Activated naive CD8-positive, alpha-beta T cell (primary cell): ENCODE measurements around the gene NPHP4.
"Not testable (repeated sequence)": the region's sequence is repeated elsewhere in the genome, so short reads cannot be mapped to it uniquely, and the experiment has no call there.

Experiments used
- H3K27ac Mint-ChIP-seq: one replicate; pipeline ENCODE4 v1.8.0; 2021; ENCODE audit warnings: mixed read lengths
- H3K27me3 Mint-ChIP-seq: one replicate; pipeline ENCODE4 v1.8.0; 2021; ENCODE audit warnings: mixed read lengths
- H3K36me3 Mint-ChIP-seq: one replicate; pipeline ENCODE4 v1.8.0; 2021; ENCODE audit warnings: mixed read lengths
- H3K4me1 Mint-ChIP-seq: one replicate; pipeline ENCODE4 v1.8.0; 2021; ENCODE audit warnings: low read depth, mixed read lengths
- H3K4me3 Mint-ChIP-seq: one replicate; pipeline ENCODE4 v1.8.0; 2021; ENCODE audit warnings: mild to moderate bottlenecking, mixed read lengths
- H3K9me3 Mint-ChIP-seq: one replicate; pipeline ENCODE4 v1.8.0; 2021; ENCODE audit warnings: low read depth, mixed read lengths

The NPHP4 gene

GRCh38 chr1:5895446-5896406 is 96.5 kb downstream of the NPHP4 start:
- Mint-ChIP-seq H3K4me1 (no peaks in the 10 kb centered on the region), H3K27me3 (no peaks in the 10 kb centered on the region), H3K4me3 (no peak overlapping the region), H3K36me3 (peaks cover 18% of the 10 kb centered on the region), H3K27ac (no peak overlapping the region), H3K9me3 (no peaks in the 10 kb centered on the region)

DNA sequence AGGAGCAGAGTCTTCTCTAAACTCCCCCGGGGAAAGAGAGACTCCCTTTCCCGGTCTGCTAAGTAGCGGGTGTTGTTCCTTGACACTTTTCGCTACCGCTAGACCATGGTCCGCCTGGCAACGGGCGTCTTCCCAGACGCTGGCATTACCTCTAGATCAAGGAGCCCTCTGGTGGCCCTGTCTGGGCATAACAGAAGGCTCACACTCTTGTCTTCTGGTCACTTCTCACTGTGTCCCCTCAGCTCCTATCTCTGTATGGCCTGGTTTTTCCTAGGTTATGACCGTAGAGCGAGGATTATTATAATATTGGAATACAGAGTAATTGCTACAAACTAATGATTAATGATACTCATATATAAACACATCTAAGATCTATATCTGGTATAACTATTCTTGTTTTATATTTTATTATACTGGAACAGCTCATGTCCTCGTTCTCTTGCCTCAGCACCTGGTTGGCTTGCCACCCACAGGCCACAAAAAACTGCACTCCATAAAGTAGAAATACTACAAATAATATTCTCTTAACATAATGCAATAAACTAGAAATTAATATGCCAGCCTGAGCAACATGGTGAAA is 98.4 kb downstream of the NPHP4 start:
- not testable (repeated sequence) for H3K27ac Mint-ChIP-seq, H3K27me3 Mint-ChIP-seq, H3K9me3 Mint-ChIP-seq, H3K4me3 Mint-ChIP-seq, H3K4me1 Mint-ChIP-seq
- H3K36me3 Mint-ChIP-seq, result peaks cover 15% of the 10 kb centered on the region

- Mint-ChIP-seq H3K27me3 (no peaks in the 10 kb centered on the region), H3K36me3 (peaks cover 10% of the 10 kb centered on the region), H3K9me3 (no peaks in the 10 kb centered on the region), H3K27ac (no peak overlapping the region), H3K4me1 (no peaks in the 10 kb centered on the region), H3K4me3 (no peak overlapping the region)
These were observed 99.9 kb downstream of the NPHP4 start for GRCh38 chr1:5892329-5892728.

DNA sequence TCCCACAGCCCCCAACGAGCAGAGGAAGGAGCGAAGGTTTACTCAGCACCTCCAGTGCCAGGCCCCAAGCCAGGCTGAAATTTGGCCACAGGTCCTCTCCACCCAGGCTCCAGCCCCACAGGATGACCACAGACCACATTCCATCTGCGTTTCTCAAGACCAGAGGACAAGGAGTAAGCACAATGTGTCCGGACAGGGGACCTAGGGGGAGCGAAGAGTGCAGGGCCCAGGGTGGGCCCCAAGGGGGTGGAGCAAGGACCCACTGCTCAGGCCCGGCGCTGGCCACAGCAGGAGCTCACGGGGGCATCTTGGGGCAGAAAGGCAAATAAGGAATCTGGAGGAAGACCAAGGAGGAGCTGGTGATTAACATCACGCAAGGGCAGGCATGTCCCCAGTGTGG is 100.5 kb downstream of the NPHP4 start:
- H3K4me3 Mint-ChIP-seq, result no peak overlapping the region
- H3K36me3 Mint-ChIP-seq, result peaks cover 10% of the 10 kb centered on the region
- H3K27ac Mint-ChIP-seq, result no peak overlapping the region
- no peaks in the 10 kb centered on the region for H3K9me3 Mint-ChIP-seq
- no peaks in the 10 kb centered on the region for H3K4me1 Mint-ChIP-seq
- H3K27me3 Mint-ChIP-seq, result no peaks in the 10 kb centered on the region

GRCh38 chr1:5891137-5891536 is 101.1 kb downstream of the NPHP4 start:
- no peaks in the 10 kb centered on the region for H3K4me1 Mint-ChIP-seq
- no peak overlapping the region for H3K27ac Mint-ChIP-seq
- no peaks in the 10 kb centered on the region for H3K9me3 Mint-ChIP-seq
- H3K27me3 Mint-ChIP-seq, result no peaks in the 10 kb centered on the region
- H3K36me3 Mint-ChIP-seq, result peaks cover 10% of the 10 kb centered on the region
- no peak overlapping the region for H3K4me3 Mint-ChIP-seq

DNA sequence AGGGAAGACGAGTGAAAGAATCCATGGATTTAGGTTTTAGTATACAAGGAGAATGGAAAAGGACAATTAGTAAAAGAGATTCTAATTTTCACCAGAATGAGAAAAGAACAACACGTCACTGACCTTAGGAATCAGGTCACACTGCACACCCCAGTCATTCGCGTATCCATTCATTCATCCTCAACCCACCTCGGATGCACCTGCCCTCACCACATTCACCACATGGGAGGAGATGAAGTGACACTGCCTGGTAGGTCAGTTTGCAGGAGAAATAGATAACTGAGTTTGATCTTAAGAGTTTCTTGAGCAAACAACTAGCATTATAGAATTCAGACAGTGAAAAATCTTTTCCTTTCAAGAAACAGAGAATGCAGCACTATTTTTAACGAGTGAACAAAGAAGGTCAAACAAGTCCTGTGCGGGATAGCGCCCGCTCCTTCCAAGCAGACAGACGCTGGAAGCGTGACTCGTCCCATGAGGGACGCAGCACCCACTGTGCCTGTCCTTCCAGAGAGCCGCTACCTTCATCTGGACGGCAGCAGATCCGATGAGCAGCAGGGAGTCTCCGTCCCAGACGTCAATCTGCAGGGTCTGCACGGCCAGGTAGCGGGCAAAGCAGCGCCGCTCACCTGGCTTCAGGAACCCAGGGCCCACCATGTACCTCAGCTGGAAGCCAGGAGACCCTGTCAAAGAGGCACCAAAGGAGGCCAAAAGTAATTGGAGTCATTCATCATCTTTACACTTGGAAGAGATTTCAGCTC is 101.7 kb downstream of the NPHP4 start:
- H3K9me3 Mint-ChIP-seq, result no peaks in the 10 kb centered on the region
- no peak overlapping the region for H3K27ac Mint-ChIP-seq
- H3K27me3 Mint-ChIP-seq, result no peaks in the 10 kb centered on the region
- H3K4me1 Mint-ChIP-seq, result no peaks in the 10 kb centered on the region
- H3K4me3 Mint-ChIP-seq, result no peak overlapping the region
- peaks cover 10% of the 10 kb centered on the region for H3K36me3 Mint-ChIP-seq

DNA sequence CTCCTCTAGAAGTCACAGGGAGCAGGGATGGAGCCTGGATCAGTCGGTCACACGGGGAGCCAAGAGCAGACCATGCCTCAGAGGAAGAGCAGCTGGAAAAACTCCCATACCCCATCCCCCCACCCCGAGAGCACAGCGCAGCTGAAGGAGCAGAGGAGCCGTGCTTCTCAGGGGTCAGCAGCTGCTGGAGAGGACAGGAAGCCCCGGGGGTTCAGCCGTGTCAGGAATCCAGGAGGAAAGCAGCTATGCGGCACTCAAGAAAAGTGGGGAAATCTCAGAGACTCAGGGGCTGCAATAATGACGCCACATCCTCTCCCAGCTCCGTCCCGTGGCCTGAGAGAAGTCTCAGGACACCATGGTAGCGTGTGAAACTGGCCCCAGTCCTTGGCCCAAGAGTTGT is 102.3 kb downstream of the NPHP4 start:
- H3K27ac Mint-ChIP-seq, result no peak overlapping the region
- H3K4me3 Mint-ChIP-seq, result no peak overlapping the region

GRCh38 chr1:5889462-5889861 is 102.8 kb downstream of the NPHP4 start:
- no peaks in the 10 kb centered on the region for H3K9me3 Mint-ChIP-seq
- H3K36me3 Mint-ChIP-seq, result peaks cover 5% of the 10 kb centered on the region
- no peaks in the 10 kb centered on the region for H3K27me3 Mint-ChIP-seq
- no peak overlapping the region for H3K4me3 Mint-ChIP-seq
- no peaks in the 10 kb centered on the region for H3K4me1 Mint-ChIP-seq
- no peak overlapping the region for H3K27ac Mint-ChIP-seq

More for the DNA sequence above, 102.3 kb downstream of the NPHP4 start:
- Mint-ChIP-seq H3K4me1 (no peaks in the 10 kb centered on the region), H3K27me3 (no peaks in the 10 kb centered on the region), H3K9me3 (no peaks in the 10 kb centered on the region), H3K36me3 (peaks cover 9% of the 10 kb centered on the region)

DNA sequence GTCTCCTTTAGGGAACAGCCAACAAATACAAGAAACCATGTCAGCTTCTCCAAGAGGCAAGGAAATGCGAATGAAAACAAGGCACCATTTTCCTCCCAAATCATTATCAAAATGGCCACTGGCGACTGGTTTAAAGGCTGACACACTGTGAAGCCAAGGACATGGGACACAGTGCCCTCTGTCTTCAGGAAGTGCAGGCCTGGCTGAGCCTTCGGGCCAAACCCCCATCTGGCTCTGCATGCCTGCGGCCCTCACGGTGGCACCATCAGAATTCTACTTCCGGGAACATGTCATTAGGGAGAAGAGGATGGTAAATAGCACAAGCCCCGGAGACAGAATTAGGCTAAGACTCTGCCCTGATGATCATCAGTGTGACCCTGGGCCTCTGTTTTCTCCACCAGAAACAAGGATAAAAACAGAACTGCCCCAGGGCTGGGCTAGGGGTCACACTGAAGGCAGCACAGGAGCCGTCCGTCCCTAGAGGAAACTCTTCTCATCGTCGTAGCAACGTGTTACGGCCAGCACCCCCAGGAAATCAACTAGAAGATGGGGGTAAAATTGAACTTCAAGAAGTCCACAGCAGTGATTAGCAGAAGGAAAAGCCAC is 103.5 kb downstream of the NPHP4 start:
- no peak overlapping the region for H3K27ac Mint-ChIP-seq
- no peaks in the 10 kb centered on the region for H3K27me3 Mint-ChIP-seq
- H3K4me1 Mint-ChIP-seq, result no peaks in the 10 kb centered on the region
- no peak overlapping the region for H3K4me3 Mint-ChIP-seq
- peaks cover 4% of the 10 kb centered on the region for H3K36me3 Mint-ChIP-seq
- no peaks in the 10 kb centered on the region for H3K9me3 Mint-ChIP-seq

- Mint-ChIP-seq H3K36me3 (peaks cover 2% of the 10 kb centered on the region), H3K27ac (no peak overlapping the region), H3K9me3 (no peaks in the 10 kb centered on the region), H3K4me3 (no peak overlapping the region), H3K4me1 (no peaks in the 10 kb centered on the region), H3K27me3 (no peaks in the 10 kb centered on the region)
These were observed 104.3 kb downstream of the NPHP4 start for GRCh38 chr1:5887971-5888361.

GRCh38 chr1:5887349-5887970 is 104.8 kb downstream of the NPHP4 start:
- Mint-ChIP-seq H3K4me1 (no peaks in the 10 kb centered on the region), H3K27me3 (no peaks in the 10 kb centered on the region), H3K36me3 (peaks cover 2% of the 10 kb centered on the region), H3K4me3 (no peak overlapping the region), H3K9me3 (no peaks in the 10 kb centered on the region), H3K27ac (no peak overlapping the region)

DNA sequence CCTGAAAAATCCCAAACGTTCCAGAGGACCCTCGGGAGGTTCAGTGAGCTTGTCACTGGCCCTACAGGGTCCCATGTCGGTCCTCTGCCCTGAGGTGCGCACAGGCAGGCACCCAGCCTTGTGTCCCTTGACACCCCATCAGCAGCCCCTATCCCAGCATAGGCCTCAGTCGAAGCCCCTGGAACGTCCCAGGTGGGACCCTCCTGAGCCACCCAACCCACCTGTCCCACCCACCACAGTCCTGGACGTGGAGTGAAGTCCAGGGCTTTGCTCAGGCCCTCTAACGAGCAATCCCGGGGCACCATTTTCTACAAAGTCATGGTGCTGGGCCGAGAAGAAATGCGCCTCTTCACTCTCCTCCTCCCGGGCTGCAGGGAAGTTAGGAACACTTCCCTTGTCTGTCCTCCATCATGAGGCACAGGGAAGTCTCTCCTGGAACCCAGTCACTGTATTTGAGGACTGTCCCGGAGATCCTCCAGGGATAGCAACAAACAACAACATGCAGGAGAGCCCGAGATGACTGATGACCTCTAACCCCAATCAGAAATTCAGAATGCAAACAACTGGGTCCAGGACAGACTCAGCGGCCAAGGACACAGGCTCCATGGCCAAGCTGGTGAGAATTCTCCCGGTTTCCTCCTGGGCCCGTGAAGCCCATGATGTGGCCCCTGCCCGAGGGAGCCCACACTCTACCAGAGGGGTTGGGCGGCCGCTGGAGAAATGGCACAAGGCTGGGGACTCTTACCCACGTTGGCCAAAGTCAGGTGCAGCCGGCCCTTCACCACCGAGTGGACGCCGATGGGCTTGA is 105.5 kb downstream of the NPHP4 start:
- Mint-ChIP-seq H3K4me3 (no peak overlapping the region), H3K36me3 (peaks cover 2% of the 10 kb centered on the region), H3K9me3 (no peaks in the 10 kb centered on the region), H3K27ac (no peak overlapping the region), H3K27me3 (no peaks in the 10 kb centered on the region), H3K4me1 (no peaks in the 10 kb centered on the region)

DNA sequence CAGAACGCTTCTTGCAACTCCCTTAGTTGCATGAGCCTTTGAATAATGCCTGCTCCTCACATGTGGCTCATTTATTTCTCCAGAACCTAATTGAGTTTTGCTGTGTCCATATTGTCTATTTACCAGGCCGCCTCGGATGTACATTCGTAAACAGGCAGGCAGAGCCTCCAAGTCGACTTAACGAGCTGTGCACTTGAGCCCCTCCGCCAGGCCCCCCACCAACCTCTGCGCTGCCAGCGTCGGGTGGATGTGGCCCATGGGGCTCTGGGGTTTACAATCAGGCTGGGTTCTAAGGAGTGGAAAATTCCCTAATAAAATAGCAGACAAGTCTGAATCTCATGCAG is 106.1 kb downstream of the NPHP4 start:
- H3K36me3 Mint-ChIP-seq, result peaks cover 2% of the 10 kb centered on the region
- no peaks in the 10 kb centered on the region for H3K27me3 Mint-ChIP-seq
- H3K4me1 Mint-ChIP-seq, result no peaks in the 10 kb centered on the region
- H3K9me3 Mint-ChIP-seq, result no peaks in the 10 kb centered on the region
- H3K4me3 Mint-ChIP-seq, result no peak overlapping the region
- H3K27ac Mint-ChIP-seq, result no peak overlapping the region
